ENCODE measurements around the gene PEMT. TPM values are rescaled to one million over a fixed set of nuclear protein-coding genes. Genes with fewer than 3 reads are reported as not detected.

The PEMT gene
- total and polyA plus RNA-seq, 2 of the 8 experiments (the other 6 are each of a cell fraction or from before 2014, with no cell fraction given): 42.0 to 118 TPM

DNA sequence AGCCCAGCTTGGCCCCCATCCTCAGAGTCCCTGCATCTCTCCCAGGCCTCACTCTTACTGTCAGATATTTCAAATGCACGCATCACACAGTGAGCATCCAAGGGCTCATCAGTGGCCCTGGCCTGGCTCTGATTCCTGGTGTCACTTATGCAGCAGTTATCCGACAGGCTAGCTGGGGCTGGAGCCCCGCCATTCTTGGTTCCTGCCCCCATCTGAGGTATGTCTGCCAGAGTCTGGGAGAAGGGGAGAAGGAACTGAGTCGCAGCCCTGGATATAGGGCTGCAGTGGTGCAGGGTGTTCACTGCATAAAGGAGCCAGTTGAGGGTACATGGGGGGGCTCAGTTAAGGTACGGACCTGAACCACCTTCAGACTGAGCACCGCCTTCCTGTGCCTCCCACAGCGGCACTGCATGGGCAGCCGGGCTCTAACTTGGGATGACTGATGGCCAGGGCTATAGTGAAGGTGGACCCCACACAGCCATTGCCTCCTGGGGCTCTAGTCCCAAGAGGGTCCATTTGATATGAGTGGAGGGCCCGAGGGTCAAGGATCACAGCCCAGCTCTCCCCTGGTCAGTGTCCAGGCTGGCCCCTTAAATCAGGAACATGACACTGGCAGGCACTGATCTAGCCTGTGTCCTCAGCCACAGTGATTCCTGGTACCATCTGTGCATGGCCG lies 93.5 kb downstream of the PEMT start:
- Histone ChIP-seq H3K23me2 (ENCODE audit: low read depth, low read length) (peaks cover 23% of the 10 kb centered on the region; the same call in 1 of the 2 replicates), H4K91ac (replicated peaks; ENCODE audit: insufficient read length, low read length) (no peak overlapping the region), H2AFZ (ENCODE audit: low read length) (no peak overlapping the region), H2BK120ac (replicated peaks; ENCODE audit: low read depth, low read length) (no peak overlapping the region), H3K4me1 (replicated peaks in 1 of 4; ENCODE audit: control insufficient read depth in 3 of 4, insufficient read depth in 4 of 4, low read length in 3 of 4) (peaks cover 5 to 29% (median 22%) of the 10 kb centered on the region in 4 experiments), H4K20me1 (replicated peaks in 1 of 2; ENCODE audit: control insufficient read depth in 1 of 2, insufficient read depth in 2 of 2, low read length in 2 of 2) (peaks cover 5 to 6% of the 10 kb centered on the region in 2 experiments), H3K14ac (ENCODE audit: insufficient read length) (no peak overlapping the region), H4K8ac (ENCODE audit: extremely low read depth, insufficient read depth, low read length) (no peak overlapping the region), H3K9ac (replicated peaks in 1 of 4; ENCODE audit: extremely low read depth in 1 of 4, low read depth in 3 of 4, low read length in 3 of 4) (no peak overlapping the region), H3K36me3 (ENCODE audit: control insufficient read depth in 2 of 4, insufficient read depth in 4 of 4, low read length in 3 of 4) (no peaks in the 10 kb centered on the region), H3K9me3 (ENCODE audit: insufficient read depth in 2 of 2, low read depth in 1 of 2, low read length in 1 of 2) (no peaks in the 10 kb centered on the region), H4K5ac (ENCODE audit: insufficient read length, low read depth, low read length) (no peak overlapping the region), H3K23ac (ENCODE audit: insufficient read length) (no peak overlapping the region), H3K18ac (ENCODE audit: extremely low read depth, low read length) (no peak overlapping the region), H2BK12ac (ENCODE audit: low read depth, low read length) (peak overlapping the region; percentile 50; the same call in 1 of the 2 replicates), H2BK5ac (ENCODE audit: low read depth, low read length) (no peak overlapping the region; the same call in 1 of the 2 replicates), H2BK20ac (ENCODE audit: low read length) (no peak overlapping the region), H2AK5ac (ENCODE audit: low read depth, low read length) (0 out of 2 replicates have a peak overlapping the region, but pooled peaks have one; percentile 61), H3K79me1 (ENCODE audit: low read depth, low read length) (no peaks in the 10 kb centered on the region), H3K4me2 (ENCODE audit: insufficient read depth in 1 of 2, low read depth in 2 of 2, low read length in 2 of 2) (no peak overlapping the region; a peak in 1 of 4 replicates), H3K4me3 (ENCODE audit: extremely low read depth in 1 of 4, insufficient read depth in 2 of 4, low read depth in 3 of 4, low read length in 4 of 4) (no peak overlapping the region), H3K56ac (replicated peaks; ENCODE audit: insufficient read length, low read depth, low read length) (no peak overlapping the region), H2BK15ac (ENCODE audit: low read length) (0 out of 2 replicates have a peak overlapping the region, but pooled peaks have one; percentile 72), H3K27me3 (replicated peaks in 1 of 4; ENCODE audit: control insufficient read depth in 3 of 4, extremely low read depth in 1 of 4, insufficient read depth in 3 of 4, low read length in 3 of 4) (peaks cover 14 to 26% (median 22%) of the 10 kb centered on the region in 4 experiments; a peak in 6 of 7 replicates), H3K79me2 (ENCODE audit: control insufficient read depth in 1 of 2, insufficient read depth in 2 of 2, low read length in 2 of 2) (no peaks in the 10 kb centered on the region), H3K4ac (replicated peaks; ENCODE audit: insufficient read length, low read depth, low read length) (no peak overlapping the region), H3K27ac (ENCODE audit: low read depth, low read length) (no peak overlapping the region)
- DNase-seq (ENCODE audit: low read depth in 1 of 2, low spot score in 2 of 2) (no peak), FAIRE-seq (no peak)
- ChIA-PET POLR2A (ENCODE audit: partially characterized antibody) (interaction anchor here (0.6 to 4.7 kb wide), 7 partner anchors 13 to 136 kb away, joined by 3 to 26 read pairs (median 10); partner anchors contain the start of gene PEMT), CTCF (ENCODE audit: partially characterized antibody) (interaction anchor here (1.1 to 6.4 kb wide), 22 partner anchors 8 to 209 kb away, joined by 3 to 81 read pairs (median 7); no protein-coding TSS in a partner anchor)
- 79% methylated on average over 10 of the region's 10 CpGs; no CpG with 5 or more reads in 1 of the 2 experiments for WGBS, 2 experiments (ENCODE audit: extremely low coverage in 1 of 2, insufficient coverage in 1 of 2, insufficient read length in 1 of 2, insufficient replicate concordance in 2 of 2, low coverage in 1 of 2, low lambda C conversion rate in 2 of 2, missing lambda C conversion rate in 1 of 2)
- TF ChIP-seq EP300 (IDR thresholded peaks at IDR 0.05; ENCODE audit: borderline replicate concordance in 1 of 2, low read depth in 2 of 2, low read length in 2 of 2) (no peak), SUZ12 (IDR thresholded peaks at IDR 0.05; ENCODE audit: low read length) (no peak), RNF2 (IDR thresholded peaks at IDR 0.05; ENCODE audit: borderline replicate concordance, low read depth, low read length, missing control alignments, poor library complexity, severe bottlenecking) (no peak), POLR2A (IDR thresholded peaks at IDR 0.05; ENCODE audit: control extremely low read depth in 1 of 2, low read depth in 2 of 2, low read length in 2 of 2) (no peak), KDM1A (IDR thresholded peaks at IDR 0.05; ENCODE audit: borderline replicate concordance, low read length) (no peak), CTBP2 (IDR thresholded peaks at IDR 0.05; ENCODE audit: borderline replicate concordance, insufficient read depth, insufficient read length, low read length) (no peak)

Measured in H1 (cell line).